Activated CD4-positive, CD25-positive, alpha-beta regulatory T cell treated with anti-CD3 and anti-CD28 coated beads, Interleukin-2, amount 50 U/mL, for 24 hours (primary cell): ENCODE data around the gene RDH5.
"Not testable (repeated sequence)": the region's sequence is repeated elsewhere in the genome, so short reads cannot be mapped to it uniquely, and the experiment has no call there.

ENCODE experiments used
- ATAC-seq, 2 donors: fragments of 150-1000 bp; cut with Tn5 transposase; one replicate each; pipeline ENCODE4 v1.10.0; 2021; ENCODE audit warnings: mild to moderate bottlenecking in 1 of 2, moderate library complexity in 1 of 2

RDH5 gene

GRCh38 chr12:55746174-55746912 is 26.1 kb downstream of the RDH5 start:
- no peak for ATAC-seq

DNA sequence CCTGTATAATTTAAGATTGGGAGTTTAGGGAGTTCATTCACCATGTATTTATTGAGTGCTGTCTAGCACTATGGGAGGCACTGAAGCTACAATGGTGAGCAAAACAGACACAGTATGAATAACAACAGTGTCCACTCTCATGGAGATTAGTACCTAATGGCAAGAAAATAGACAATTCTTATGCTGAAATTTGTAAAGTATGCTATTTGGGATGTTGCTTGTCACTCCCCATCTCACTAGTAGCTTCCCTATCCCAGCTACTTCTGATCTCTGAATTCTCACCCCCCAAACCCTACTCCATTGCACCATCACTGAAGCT is 26.7 kb downstream of the RDH5 start:
- ATAC-seq, result no peak

- ATAC-seq, result no peak
Measured at GRCh38 chr12:55748230-55748993, 28.2 kb downstream of the RDH5 start.

DNA sequence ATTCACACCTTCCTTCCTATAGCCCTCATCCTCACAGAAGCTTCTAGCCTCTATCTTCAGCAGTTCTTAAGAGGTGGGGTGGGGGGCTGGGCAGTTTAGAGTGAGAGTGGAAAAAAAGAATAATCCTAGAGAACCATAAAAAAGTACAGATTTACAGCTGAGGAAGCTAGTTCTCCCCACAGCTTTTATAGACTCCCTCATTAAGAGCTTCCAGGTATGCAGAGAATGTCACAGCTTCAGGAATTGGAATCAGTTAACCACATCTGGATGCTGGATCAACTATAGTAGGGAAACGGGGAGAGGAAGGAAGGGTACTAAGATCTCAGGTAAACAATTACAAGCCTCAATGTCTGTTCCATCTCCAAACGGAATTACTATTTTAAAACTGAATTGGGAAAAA is 35.1 kb downstream of the RDH5 start:
- no peak for ATAC-seq

GRCh38 chr12:55757701-55758100 is 37.5 kb downstream of the RDH5 start:
- no peak for ATAC-seq

DNA sequence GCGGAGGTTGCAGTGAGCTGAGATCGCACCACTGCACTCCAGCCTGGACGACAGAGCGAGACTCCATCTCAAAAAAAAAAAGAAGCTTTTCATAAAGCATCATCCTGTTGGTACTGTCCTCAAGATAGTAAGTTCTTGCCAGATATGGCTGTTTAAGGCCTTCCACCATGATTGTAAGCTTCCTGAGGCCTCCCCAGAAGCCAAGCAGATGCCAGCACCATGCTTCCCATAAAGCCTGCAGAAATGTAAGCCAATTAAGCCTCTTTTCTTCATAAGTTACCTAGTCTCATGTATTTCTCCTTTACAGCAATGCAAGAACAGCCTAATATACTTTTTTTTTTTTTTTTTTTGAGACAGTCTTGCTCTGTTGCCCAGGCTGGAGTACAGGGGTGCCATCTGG is 38.4 kb downstream of the RDH5 start:
- not testable (repeated sequence) for ATAC-seq

- ATAC-seq, result peak; percentile 95 to 98
Measured at GRCh38 chr12:55760663-55761062, 40.5 kb downstream of the RDH5 start.

DNA sequence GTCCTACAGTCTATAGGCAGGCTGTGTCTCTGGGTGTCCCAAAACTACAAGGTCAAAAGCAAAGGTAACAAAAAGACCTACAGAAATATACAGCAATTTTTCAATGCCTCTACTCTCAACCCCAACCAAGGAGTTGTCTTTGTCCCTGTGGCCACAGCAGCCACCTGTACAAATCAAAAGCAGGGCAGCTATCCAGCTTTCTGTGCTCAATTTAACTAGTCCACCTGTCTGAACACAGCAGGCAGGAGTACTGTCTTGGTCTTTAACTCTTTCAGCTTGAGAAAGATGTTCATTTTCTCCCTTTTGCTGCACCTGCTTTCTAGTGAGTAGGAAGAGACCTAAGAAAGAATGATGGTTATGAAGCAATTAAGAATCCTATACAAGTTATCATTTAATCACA is 42.5 kb downstream of the RDH5 start:
- ATAC-seq, result no peak

- ATAC-seq, result no peak
Measured at GRCh38 chr12:55765736-55766290, 45.6 kb downstream of the RDH5 start.

DNA sequence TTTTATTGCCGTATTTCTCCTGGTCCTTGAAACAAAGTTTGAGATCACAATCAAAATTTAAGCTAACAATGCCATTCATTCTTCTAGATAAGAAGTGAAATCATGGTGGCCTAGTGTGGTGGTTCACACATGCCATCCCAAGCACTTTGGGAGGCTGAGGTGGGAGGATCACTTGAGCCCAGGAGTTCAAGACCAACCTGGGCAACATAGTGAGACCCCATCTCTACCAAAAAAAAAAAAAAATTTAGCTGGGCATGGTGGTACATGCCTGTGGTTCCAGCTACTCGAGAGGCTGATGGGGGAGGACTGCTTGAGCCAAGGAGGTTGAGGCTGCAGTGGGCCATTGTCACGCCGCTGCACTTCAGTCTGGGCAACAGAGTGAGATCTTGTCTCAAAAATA is 47.0 kb downstream of the RDH5 start:
- ATAC-seq, result no peak

GRCh38 chr12:55771736-55772135 is 51.5 kb downstream of the RDH5 start:
- no peak for ATAC-seq
